Loucy (cell line): ENCODE data around the gene TFCP2L1.

Source experiments
- EZH2phosphoT487 ChIP-seq: fragments of 200-600 bp; IDR thresholded peaks from 2 replicates; pipeline ENCODE4 v1.6.1; 2018; ENCODE audit warnings: antibody characterized with exemption, mild to moderate bottlenecking, moderate library complexity, borderline replicate concordance
- TF ChIP-seq, protein P1 (sequence below): fragments of 200-600 bp; sonication (generic); conservative IDR thresholded peaks from 2 replicates; pipeline ENCODE4 v1.5.1; 2014; ENCODE audit warnings: mild to moderate bottlenecking, antibody characterized with exemption, low read length

DNA sequence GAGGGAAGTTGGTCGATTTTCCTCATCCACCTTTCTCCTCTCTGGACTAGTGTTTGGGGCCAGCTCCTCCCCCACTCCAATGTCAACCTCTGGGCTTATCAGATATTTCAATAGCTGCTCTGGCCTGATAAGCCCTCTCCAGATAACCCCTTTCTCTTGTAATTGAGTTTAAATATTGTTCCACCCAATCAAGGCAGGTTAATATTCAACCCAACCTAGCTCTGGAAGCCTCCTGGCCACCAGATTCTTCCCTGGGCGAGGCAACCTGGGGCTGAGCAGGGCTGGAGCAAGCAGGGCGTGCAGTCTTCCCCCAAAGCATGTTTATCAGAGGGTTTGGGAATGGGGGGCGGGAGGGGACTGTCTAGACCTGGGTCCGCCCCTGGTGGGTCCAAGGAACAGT is 73.8 kb downstream of the TFCP2L1 start:
- TF ChIP-seq, protein P1, sequence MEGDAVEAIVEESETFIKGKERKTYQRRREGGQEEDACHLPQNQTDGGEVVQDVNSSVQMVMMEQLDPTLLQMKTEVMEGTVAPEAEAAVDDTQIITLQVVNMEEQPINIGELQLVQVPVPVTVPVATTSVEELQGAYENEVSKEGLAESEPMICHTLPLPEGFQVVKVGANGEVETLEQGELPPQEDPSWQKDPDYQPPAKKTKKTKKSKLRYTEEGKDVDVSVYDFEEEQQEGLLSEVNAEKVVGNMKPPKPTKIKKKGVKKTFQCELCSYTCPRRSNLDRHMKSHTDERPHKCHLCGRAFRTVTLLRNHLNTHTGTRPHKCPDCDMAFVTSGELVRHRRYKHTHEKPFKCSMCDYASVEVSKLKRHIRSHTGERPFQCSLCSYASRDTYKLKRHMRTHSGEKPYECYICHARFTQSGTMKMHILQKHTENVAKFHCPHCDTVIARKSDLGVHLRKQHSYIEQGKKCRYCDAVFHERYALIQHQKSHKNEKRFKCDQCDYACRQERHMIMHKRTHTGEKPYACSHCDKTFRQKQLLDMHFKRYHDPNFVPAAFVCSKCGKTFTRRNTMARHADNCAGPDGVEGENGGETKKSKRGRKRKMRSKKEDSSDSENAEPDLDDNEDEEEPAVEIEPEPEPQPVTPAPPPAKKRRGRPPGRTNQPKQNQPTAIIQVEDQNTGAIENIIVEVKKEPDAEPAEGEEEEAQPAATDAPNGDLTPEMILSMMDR = no peak
- TF ChIP-seq EZH2phosphoT487 = no peak
